Adrenal gland (tissue), 12 donors: Measurements from ENCODE around the gene ASPA. TPM values are rescaled to one million over a fixed set of nuclear protein-coding genes. Genes with fewer than 3 reads are reported as not detected.

ENCODE experiments used
- DNase-seq, 7 donors: peaks; one replicate each; pipeline ENCODE4 v3.0.0-alpha.2; 2019 to 2020
- H3K27ac ChIP-seq, 5 donors: fragments of 200-600 bp; sonication (generic) in 4 of 5; 1 replicate in 3 of 5; 2 replicates in 2 of 5; pipeline versions ENCODE4 v1.5.1 to v1.8.0; 2016 to 2020; ENCODE audit warnings: mild to moderate bottlenecking in 1 of 5
- H3K27me3 ChIP-seq: fragments of 200-600 bp; 2 replicates; pipeline ENCODE4 v1.8.0; 2021
- H3K36me3 ChIP-seq, 2 donors: fragments of 200-600 bp; replicated peaks in 1 of 2; 1 replicate in 1 of 2; 2 replicates in 1 of 2; pipeline versions ENCODE4 v1.5.1 to v1.8.0; 2018 to 2022
- H3K4me1 ChIP-seq, 2 donors: fragments of 200-600 bp; replicated peaks in 1 of 2; 1 replicate in 1 of 2; 2 replicates in 1 of 2; pipeline versions ENCODE4 v1.5.1 to v1.8.0; 2018 to 2021
- H3K4me3 ChIP-seq, 4 donors: fragments of 200-600 bp; sonication (generic) in 3 of 4; one replicate each; pipeline ENCODE4 v1.5.1; 2016 to 2018
- H3K9me3 ChIP-seq, 3 donors: fragments of 200-600 bp; sonication (generic) in 1 of 3; replicated peaks in 1 of 3; 1 replicate in 2 of 3; 2 replicates in 1 of 3; pipeline versions ENCODE4 v1.5.1 to v1.8.0; 2016 to 2021
- POLR2A ChIP-seq, 2 donors: fragments of 450-650 bp; IDR thresholded peaks; one replicate each; pipeline ENCODE4 v1.6.1; 2017; ENCODE audit warnings: antibody characterized with exemption in 2 of 2, mild to moderate bottlenecking in 2 of 2, moderate library complexity in 1 of 2
- WGBS, 4 donors: extraction: QIAGEN DNeasy Blood & Tissue Kit in 2 of 4; methylation state at CpG; one replicate each; pipeline versions ENCODE4 v1.1.5 to v1.1.7; 2013 to 2017; 5-methylcytosine and 5-hydroxymethylcytosine counted together
- intact Hi-C, 2 donors: fragments of 100-400 bp; cut with DNase I; formaldehyde crosslinking; loops; one replicate each; pipeline versions ENCODE4 v1.14.1 to v1.15.0; 2022 to 2023
- polyA plus RNA-seq, 3 donors: library from polyadenylated mRNA; stranded (reverse); fragments of 200-250 nt in 2 of 3; fragments of 350-450 nt in 1 of 3; fragmentation: Illumina TruSeq in 1 of 3; extraction: RNeasy Lipid Tissue Mini Kit (QIAGEN cat#74804) in 1 of 3; gene quantifications; one replicate each; pipeline ENCODE4 v1.2.3, GENCODE V29; 2013 to 2014
- total RNA-seq, 9 donors: library from RNA; depleted of rRNA in 4 of 9; stranded (reverse); fragments of >200 nt in 4 of 9; fragments of 120-200 nt in 1 of 9; fragmentation: NEBNext Ultra II Directional in 1 of 9; extraction: Animal tissue kit (Norgen Biotek cat#: 25700) in 1 of 9; gene quantifications; one replicate each; pipeline versions ENCODE4 v1.1.0 to v1.2.4, GENCODE V29; 2013 to 2023
- TF ChIP-seq, protein P1 (sequence below), 6 experiments: fragments of 450-650 bp in 4 of 6; fragments of 200-600 bp in 2 of 6; sonication (generic) in 1 of 6; IDR thresholded peaks; 1 replicate in 5 of 6; 2 replicates in 1 of 6; pipeline versions ENCODE4 v1.5.1 to v1.8.0; 2016 to 2021; ENCODE audit warnings: antibody characterized with exemption in 6 of 6, mild to moderate bottlenecking in 2 of 6, moderate library complexity in 1 of 6
- donor health status: healthy with polysubstance abuse.
- donor health status: Bipolar disorder and iron deficiency.
- donor health status: DM: yes; HTN: yes; CAD: no.
- donor health status: DM: no; HTN: no; CAD: no.
- donor health status: DM: no; HTN: no; CAD: no.
- donor health status: DM: yes; HTN: yes; CAD: no.

Gene ASPA
- total and polyA plus RNA-seq, 12 donors: 1.3 to 10.1 (median 3.2) TPM

DNA sequence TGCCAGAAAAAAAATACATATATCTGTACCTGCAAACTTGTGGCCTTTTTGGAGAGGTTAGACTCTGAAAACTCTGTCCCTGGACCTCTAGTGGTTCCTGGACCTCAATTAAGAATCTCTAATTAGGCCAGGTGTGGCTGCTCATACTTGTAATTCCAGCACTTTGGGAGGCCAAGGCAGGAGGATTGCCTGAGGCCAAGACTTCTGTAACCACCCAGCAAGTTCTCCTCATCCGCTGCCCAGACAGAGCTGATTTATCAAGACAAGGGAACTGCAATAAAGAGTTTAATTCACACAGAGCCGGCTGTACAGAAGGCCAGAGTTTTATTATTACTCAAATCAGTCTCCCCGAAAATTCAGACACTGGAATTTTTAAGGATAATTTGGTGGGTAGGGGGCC is 4.2 kb downstream of the ASPA start:
- H3K36me3 ChIP-seq: no peaks in the 10 kb centered on the region
- 73 to 90% (median 82%) methylated on average over 3 of the region's 3 CpGs for WGBS, 4 donors
- TF ChIP-seq POLR2A (IDR thresholded peaks at IDR 0.05): no peak
- TF ChIP-seq, protein P1, sequence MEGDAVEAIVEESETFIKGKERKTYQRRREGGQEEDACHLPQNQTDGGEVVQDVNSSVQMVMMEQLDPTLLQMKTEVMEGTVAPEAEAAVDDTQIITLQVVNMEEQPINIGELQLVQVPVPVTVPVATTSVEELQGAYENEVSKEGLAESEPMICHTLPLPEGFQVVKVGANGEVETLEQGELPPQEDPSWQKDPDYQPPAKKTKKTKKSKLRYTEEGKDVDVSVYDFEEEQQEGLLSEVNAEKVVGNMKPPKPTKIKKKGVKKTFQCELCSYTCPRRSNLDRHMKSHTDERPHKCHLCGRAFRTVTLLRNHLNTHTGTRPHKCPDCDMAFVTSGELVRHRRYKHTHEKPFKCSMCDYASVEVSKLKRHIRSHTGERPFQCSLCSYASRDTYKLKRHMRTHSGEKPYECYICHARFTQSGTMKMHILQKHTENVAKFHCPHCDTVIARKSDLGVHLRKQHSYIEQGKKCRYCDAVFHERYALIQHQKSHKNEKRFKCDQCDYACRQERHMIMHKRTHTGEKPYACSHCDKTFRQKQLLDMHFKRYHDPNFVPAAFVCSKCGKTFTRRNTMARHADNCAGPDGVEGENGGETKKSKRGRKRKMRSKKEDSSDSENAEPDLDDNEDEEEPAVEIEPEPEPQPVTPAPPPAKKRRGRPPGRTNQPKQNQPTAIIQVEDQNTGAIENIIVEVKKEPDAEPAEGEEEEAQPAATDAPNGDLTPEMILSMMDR (IDR thresholded peaks at IDR 0.05): no peak
- no peaks in the 10 kb centered on the region for H3K9me3 ChIP-seq
- H3K27ac ChIP-seq: no peak overlapping the region
- no peak for DNase-seq
- intact Hi-C loops: no loop called here
- H3K4me3 ChIP-seq: no peak overlapping the region
- no peaks in the 10 kb centered on the region for H3K27me3 ChIP-seq
- no peaks in the 10 kb centered on the region for H3K4me1 ChIP-seq

DNA sequence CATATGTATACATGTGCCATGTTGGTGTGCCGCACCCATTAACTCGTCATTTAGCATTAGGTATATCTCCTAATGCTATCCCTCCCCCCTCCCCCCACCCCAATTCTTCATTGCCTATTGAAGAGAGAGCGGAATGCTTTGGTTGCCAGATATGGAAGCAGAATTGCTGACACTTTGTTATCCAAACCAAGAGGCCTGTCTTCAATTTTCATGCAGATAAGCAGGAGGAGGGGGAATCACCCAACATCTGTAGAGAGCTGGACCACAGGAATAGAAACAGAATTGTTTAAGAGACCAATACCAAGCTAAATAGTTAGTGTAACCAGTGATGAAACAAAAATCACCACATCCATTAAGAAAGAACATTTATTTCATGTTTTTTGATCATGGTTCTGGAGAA is 7.1 kb downstream of the ASPA start:
- Histone ChIP-seq H3K4me1 (no peaks in the 10 kb centered on the region), H3K36me3 (no peaks in the 10 kb centered on the region), H3K4me3 (no peak overlapping the region), H3K27ac (no peak overlapping the region), H3K27me3 (no peaks in the 10 kb centered on the region), H3K9me3 (no peaks in the 10 kb centered on the region)
- DNase-seq: no peak
- no peak for TF ChIP-seq POLR2A (IDR thresholded peaks at IDR 0.05)
- TF ChIP-seq, protein P1 (IDR thresholded peaks at IDR 0.05): no peak
- intact Hi-C loops: no loop called here
- 27 to 72% (median 63%) methylated on average over 3 of the region's 3 CpGs for WGBS, 4 donors

DNA sequence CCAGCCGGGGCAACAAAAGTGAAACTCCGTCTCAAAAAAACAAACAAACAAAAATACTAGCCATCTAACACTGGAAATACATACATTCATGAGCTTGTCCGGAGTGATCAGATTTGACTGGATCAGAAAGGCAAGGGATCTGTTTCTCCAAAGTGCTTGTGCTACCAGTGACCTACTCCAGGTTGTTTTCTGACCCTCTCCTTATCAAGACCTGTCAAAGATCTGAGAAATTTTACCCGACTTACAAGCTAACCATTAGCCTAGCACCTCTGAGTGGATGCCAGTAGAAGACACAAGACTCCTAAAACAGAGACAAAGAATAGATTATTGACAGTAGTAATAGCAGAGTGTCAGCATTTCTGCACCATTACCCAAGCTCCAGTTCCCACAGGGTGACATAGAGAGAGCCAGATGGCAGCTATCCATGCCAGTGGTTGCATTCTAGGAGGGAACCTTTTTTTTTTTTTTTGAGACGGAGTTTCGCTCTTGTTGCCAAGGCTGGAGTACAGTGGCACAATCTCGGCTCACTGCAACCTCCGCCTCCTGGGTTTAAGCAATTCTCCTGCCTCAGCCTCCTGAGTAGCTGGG is 9.8 kb downstream of the ASPA start:
- no peaks in the 10 kb centered on the region for H3K27me3 ChIP-seq
- H3K36me3 ChIP-seq: no peaks in the 10 kb centered on the region
- TF ChIP-seq POLR2A (IDR thresholded peaks at IDR 0.05): no peak
- TF ChIP-seq, protein P1 (IDR thresholded peaks at IDR 0.05): no peak
- no peak for DNase-seq
- intact Hi-C loops: no loop called here
- no peaks in the 10 kb centered on the region for H3K4me1 ChIP-seq
- WGBS, 4 donors: 81 to 91% (median 87%) methylated on average over 8 of the region's 8 CpGs
- H3K27ac ChIP-seq: no peak overlapping the region
- no peaks in the 10 kb centered on the region for H3K9me3 ChIP-seq
- no peak overlapping the region for H3K4me3 ChIP-seq

DNA sequence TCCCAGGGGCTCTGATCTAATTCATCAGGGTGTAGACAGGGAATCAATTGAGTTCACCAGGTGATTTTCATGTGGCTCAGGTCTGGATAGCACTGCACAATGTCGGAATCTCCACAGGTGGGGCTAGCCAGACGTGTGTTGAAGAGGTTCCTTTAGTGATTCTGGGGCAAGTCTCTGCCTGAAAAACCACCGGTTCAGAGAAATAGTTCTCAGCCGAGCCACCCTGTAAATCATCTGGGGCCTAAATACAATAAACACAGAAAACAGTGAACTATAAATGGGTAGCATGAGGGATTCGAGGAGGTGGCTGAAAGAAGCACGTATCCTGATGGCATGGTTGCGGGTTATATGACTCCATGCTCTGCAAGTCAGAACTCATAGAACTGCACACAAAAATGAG is 21.3 kb downstream of the ASPA start:
- no peaks in the 10 kb centered on the region for H3K9me3 ChIP-seq
- H3K4me3 ChIP-seq: no peak overlapping the region
- no peak for TF ChIP-seq POLR2A (IDR thresholded peaks at IDR 0.05)
- TF ChIP-seq, protein P1 (IDR thresholded peaks at IDR 0.05): no peak
- H3K36me3 ChIP-seq: no peaks in the 10 kb centered on the region
- no peaks in the 10 kb centered on the region for H3K27me3 ChIP-seq
- no peak overlapping the region for H3K27ac ChIP-seq
- no peak for DNase-seq
- intact Hi-C loops: no loop called here
- no peaks in the 10 kb centered on the region for H3K4me1 ChIP-seq
- 68 to 78% (median 76%) methylated on average over 7 of the region's 7 CpGs for WGBS, 4 donors
